ENCODE results near the gene UFD1.

UFD1 gene

DNA sequence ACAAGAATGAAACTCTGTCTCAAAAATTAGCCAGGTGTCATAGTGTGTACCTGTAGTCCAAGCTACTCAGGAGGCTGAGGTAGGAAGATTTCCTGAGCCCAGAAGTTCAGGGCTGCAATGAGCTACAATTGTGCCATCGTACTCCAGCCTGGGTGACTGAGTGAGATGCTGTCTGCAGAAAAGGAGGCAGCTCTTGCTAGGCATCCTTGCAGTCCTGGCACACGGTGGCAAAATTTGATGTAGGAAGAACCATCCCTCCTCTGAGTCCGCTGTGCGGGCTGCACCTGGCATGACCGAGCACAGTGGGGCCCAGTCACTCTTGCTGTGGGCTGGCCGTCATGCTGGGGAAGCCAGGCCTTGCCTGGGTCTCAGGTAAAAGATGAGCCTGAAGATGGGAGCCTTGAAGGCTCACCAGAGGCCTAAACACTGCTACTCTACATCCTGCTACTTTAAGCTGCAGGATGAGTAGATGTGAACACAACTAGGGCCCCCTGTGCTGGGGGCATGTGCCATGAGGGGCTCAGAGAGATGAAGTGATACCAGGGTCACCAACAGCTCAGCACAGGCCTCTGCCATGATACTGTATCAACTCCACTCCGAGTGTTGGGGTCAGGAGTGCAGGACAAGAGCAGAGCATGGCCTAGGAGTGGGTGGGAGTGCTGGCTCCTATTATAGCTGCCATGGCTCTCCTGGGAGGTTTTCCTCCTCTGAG is 19.3 kb upstream of the UFD1 start:
- H3K4me3 ChIP-seq (replicated peaks in 1 of 2; ENCODE audit: low read depth in 2 of 2, low read length in 2 of 2), result no peak overlapping the region
- TF ChIP-seq, protein P1, sequence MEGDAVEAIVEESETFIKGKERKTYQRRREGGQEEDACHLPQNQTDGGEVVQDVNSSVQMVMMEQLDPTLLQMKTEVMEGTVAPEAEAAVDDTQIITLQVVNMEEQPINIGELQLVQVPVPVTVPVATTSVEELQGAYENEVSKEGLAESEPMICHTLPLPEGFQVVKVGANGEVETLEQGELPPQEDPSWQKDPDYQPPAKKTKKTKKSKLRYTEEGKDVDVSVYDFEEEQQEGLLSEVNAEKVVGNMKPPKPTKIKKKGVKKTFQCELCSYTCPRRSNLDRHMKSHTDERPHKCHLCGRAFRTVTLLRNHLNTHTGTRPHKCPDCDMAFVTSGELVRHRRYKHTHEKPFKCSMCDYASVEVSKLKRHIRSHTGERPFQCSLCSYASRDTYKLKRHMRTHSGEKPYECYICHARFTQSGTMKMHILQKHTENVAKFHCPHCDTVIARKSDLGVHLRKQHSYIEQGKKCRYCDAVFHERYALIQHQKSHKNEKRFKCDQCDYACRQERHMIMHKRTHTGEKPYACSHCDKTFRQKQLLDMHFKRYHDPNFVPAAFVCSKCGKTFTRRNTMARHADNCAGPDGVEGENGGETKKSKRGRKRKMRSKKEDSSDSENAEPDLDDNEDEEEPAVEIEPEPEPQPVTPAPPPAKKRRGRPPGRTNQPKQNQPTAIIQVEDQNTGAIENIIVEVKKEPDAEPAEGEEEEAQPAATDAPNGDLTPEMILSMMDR (IDR thresholded peaks at IDR 0.05; ENCODE audit: low read depth, low read length), result no peak
- DNase-seq (ENCODE audit: low read depth in 2 of 2), result no peak

DNA sequence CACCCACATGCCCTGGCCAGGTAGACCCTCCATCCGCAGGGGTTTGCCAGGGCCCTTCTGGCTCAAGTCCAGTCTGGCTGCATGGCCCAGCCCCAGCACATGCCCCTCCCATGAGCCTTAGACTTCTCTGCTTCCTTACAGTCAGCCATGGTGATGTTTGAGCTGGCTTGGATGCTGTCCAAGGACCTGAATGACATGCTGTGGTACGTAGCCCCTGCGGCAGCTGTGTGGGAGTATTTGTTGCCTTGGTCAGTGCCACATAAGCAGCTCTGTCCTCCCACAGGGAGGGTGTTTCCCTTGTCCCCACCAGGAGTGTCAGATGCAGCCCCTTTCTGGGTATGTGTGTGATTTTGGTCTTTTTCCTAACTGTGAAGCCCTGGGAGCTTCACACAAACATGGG is 18.3 kb upstream of the UFD1 start:
- peak; percentile 87 to 93 for DNase-seq (ENCODE audit: low read depth in 2 of 2)
- TF ChIP-seq, protein P1 (IDR thresholded peaks at IDR 0.05; ENCODE audit: low read depth, low read length), result no peak
- H3K4me3 ChIP-seq (replicated peaks in 1 of 2; ENCODE audit: low read depth in 2 of 2, low read length in 2 of 2), result no peak overlapping the region

GRCh38 chr22:19496324-19496630 is 17.3 kb upstream of the UFD1 start:
- TF ChIP-seq, protein P1 (IDR thresholded peaks at IDR 0.05; ENCODE audit: low read depth, low read length), result no peak

GRCh38 chr22:19495562-19496323 is 16.8 kb upstream of the UFD1 start:
- TF ChIP-seq, protein P1 (IDR thresholded peaks at IDR 0.05; ENCODE audit: low read depth, low read length), result peak; percentile 20
- peak; percentile 51 to 56 for DNase-seq (ENCODE audit: low read depth in 2 of 2)
- no peak overlapping the region for H3K4me3 ChIP-seq (replicated peaks in 1 of 2; ENCODE audit: low read depth in 2 of 2, low read length in 2 of 2)

More at GRCh38 chr22:19496324-19496630, 17.3 kb upstream of the UFD1 start:
- no peak for DNase-seq (ENCODE audit: low read depth in 2 of 2)
- H3K4me3 ChIP-seq (replicated peaks in 1 of 2; ENCODE audit: low read depth in 2 of 2, low read length in 2 of 2), result no peak overlapping the region

- no peak for DNase-seq (ENCODE audit: low read depth in 2 of 2)
- no peak overlapping the region for H3K4me3 ChIP-seq (replicated peaks in 1 of 2; ENCODE audit: low read depth in 2 of 2, low read length in 2 of 2)
- TF ChIP-seq, protein P1 (IDR thresholded peaks at IDR 0.05; ENCODE audit: low read depth, low read length), result no peak
Observed at GRCh38 chr22:19494676-19495173, 15.7 kb upstream of the UFD1 start.

- TF ChIP-seq, protein P1 (IDR thresholded peaks at IDR 0.05; ENCODE audit: low read depth, low read length), result no peak
- H3K4me3 ChIP-seq (replicated peaks in 1 of 2; ENCODE audit: low read depth in 2 of 2, low read length in 2 of 2), result no peak overlapping the region
- DNase-seq (ENCODE audit: low read depth in 2 of 2), result no peak
Observed at GRCh38 chr22:19494001-19494560, 15.1 kb upstream of the UFD1 start.
